ENCODE measurements around the gene CER1.

Gene CER1

GRCh38 chr9:14722391-14723035 lies at the start of gene CER1:
Gene CER1, minus strand, starts transcription at chr9:14722733. Its CDS starts 61 bp downstream, at chr9:14722672.
- Histone ChIP-seq H3K4me3 (ENCODE audit: low read depth, low read length) (peak within 1 kb of the TSS; percentile 53), H3K9me3 (ENCODE audit: control insufficient read depth, insufficient read depth, low read depth, low read length) (no peaks in the 10 kb centered on the region), H3K27me3 (ENCODE audit: control insufficient read depth, insufficient read depth, low read length) (peaks cover 98% of the 10 kb centered on the region), H3K4me1 (ENCODE audit: control insufficient read depth, insufficient read depth, low read length) (peaks cover 23% of the 10 kb centered on the region), H3K27ac (ENCODE audit: low read depth, low read length) (peak within 1 kb of the TSS; percentile 10; the same call in 1 of the 2 replicates), H3K9ac (ENCODE audit: low read length) (peak within 1 kb of the TSS; percentile 63), H3K36me3 (ENCODE audit: control insufficient read depth, insufficient read depth, low read length) (no peaks in the 10 kb centered on the region; the same call in 1 of the 2 replicates)

GRCh38 chr9:14770592-14770991 lies 48.1 kb upstream of the CER1 start:
- Histone ChIP-seq H3K9ac (ENCODE audit: low read length) (no peak overlapping the region), H3K36me3 (ENCODE audit: control insufficient read depth, insufficient read depth, low read length) (no peaks in the 10 kb centered on the region), H3K27ac (ENCODE audit: low read depth, low read length) (no peak overlapping the region), H3K9me3 (ENCODE audit: control insufficient read depth, insufficient read depth, low read depth, low read length) (no peaks in the 10 kb centered on the region), H3K4me3 (ENCODE audit: low read depth, low read length) (no peak overlapping the region), H3K27me3 (ENCODE audit: control insufficient read depth, insufficient read depth, low read length) (no peaks in the 10 kb centered on the region), H3K4me1 (ENCODE audit: control insufficient read depth, insufficient read depth, low read length) (0 out of 2 replicates have a peak, but pooled peaks cover 3% of the 10 kb centered on the region)

- no peaks in the 10 kb centered on the region for H3K36me3 ChIP-seq (ENCODE audit: control insufficient read depth, insufficient read depth, low read length)
- H3K4me3 ChIP-seq (ENCODE audit: low read depth, low read length): no peak overlapping the region
- 0 out of 2 replicates have a peak, but pooled peaks cover 3% of the 10 kb centered on the region for H3K4me1 ChIP-seq (ENCODE audit: control insufficient read depth, insufficient read depth, low read length)
- no peaks in the 10 kb centered on the region for H3K27me3 ChIP-seq (ENCODE audit: control insufficient read depth, insufficient read depth, low read length)
- H3K27ac ChIP-seq (ENCODE audit: low read depth, low read length): no peak overlapping the region
- H3K9me3 ChIP-seq (ENCODE audit: control insufficient read depth, insufficient read depth, low read depth, low read length): no peaks in the 10 kb centered on the region
- no peak overlapping the region for H3K9ac ChIP-seq (ENCODE audit: low read length)
Observed at GRCh38 chr9:14769230-14769571, 46.7 kb upstream of the CER1 start.

GRCh38 chr9:14768405-14769229 lies 46.1 kb upstream of the CER1 start:
- Histone ChIP-seq H3K4me1 (ENCODE audit: control insufficient read depth, insufficient read depth, low read length) (0 out of 2 replicates have a peak, but pooled peaks cover 3% of the 10 kb centered on the region), H3K9ac (ENCODE audit: low read length) (no peak overlapping the region), H3K27ac (ENCODE audit: low read depth, low read length) (no peak overlapping the region), H3K36me3 (ENCODE audit: control insufficient read depth, insufficient read depth, low read length) (no peaks in the 10 kb centered on the region), H3K27me3 (ENCODE audit: control insufficient read depth, insufficient read depth, low read length) (no peaks in the 10 kb centered on the region), H3K9me3 (ENCODE audit: control insufficient read depth, insufficient read depth, low read depth, low read length) (no peaks in the 10 kb centered on the region), H3K4me3 (ENCODE audit: low read depth, low read length) (no peak overlapping the region)

- Histone ChIP-seq H3K9ac (ENCODE audit: low read length) (no peak overlapping the region), H3K36me3 (ENCODE audit: control insufficient read depth, insufficient read depth, low read length) (no peaks in the 10 kb centered on the region), H3K27me3 (ENCODE audit: control insufficient read depth, insufficient read depth, low read length) (no peaks in the 10 kb centered on the region), H3K4me3 (ENCODE audit: low read depth, low read length) (no peak overlapping the region), H3K9me3 (ENCODE audit: control insufficient read depth, insufficient read depth, low read depth, low read length) (no peaks in the 10 kb centered on the region), H3K27ac (ENCODE audit: low read depth, low read length) (no peak overlapping the region), H3K4me1 (ENCODE audit: control insufficient read depth, insufficient read depth, low read length) (0 out of 2 replicates have a peak, but pooled peaks cover 3% of the 10 kb centered on the region)
Observed at GRCh38 chr9:14766299-14766698, 43.8 kb upstream of the CER1 start.

- H3K27me3 ChIP-seq (ENCODE audit: control insufficient read depth, insufficient read depth, low read length): no peaks in the 10 kb centered on the region
- no peak overlapping the region for H3K9ac ChIP-seq (ENCODE audit: low read length)
- H3K27ac ChIP-seq (ENCODE audit: low read depth, low read length): no peak overlapping the region
Observed at GRCh38 chr9:14761584-14761983, 39.1 kb upstream of the CER1 start.

GRCh38 chr9:14760060-14760459 lies 37.5 kb upstream of the CER1 start:
- no peak overlapping the region for H3K4me3 ChIP-seq (ENCODE audit: low read depth, low read length)
- no peaks in the 10 kb centered on the region for H3K4me1 ChIP-seq (ENCODE audit: control insufficient read depth, insufficient read depth, low read length)
- no peaks in the 10 kb centered on the region for H3K9me3 ChIP-seq (ENCODE audit: control insufficient read depth, insufficient read depth, low read depth, low read length)
- no peaks in the 10 kb centered on the region for H3K36me3 ChIP-seq (ENCODE audit: control insufficient read depth, insufficient read depth, low read length)
- H3K9ac ChIP-seq (ENCODE audit: low read length): no peak overlapping the region
- no peaks in the 10 kb centered on the region for H3K27me3 ChIP-seq (ENCODE audit: control insufficient read depth, insufficient read depth, low read length)
- H3K27ac ChIP-seq (ENCODE audit: low read depth, low read length): no peak overlapping the region

More at GRCh38 chr9:14761584-14761983, 39.1 kb upstream of the CER1 start:
- no peaks in the 10 kb centered on the region for H3K4me1 ChIP-seq (ENCODE audit: control insufficient read depth, insufficient read depth, low read length)
- H3K9me3 ChIP-seq (ENCODE audit: control insufficient read depth, insufficient read depth, low read depth, low read length): no peaks in the 10 kb centered on the region
- no peak overlapping the region for H3K4me3 ChIP-seq (ENCODE audit: low read depth, low read length)
- H3K36me3 ChIP-seq (ENCODE audit: control insufficient read depth, insufficient read depth, low read length): no peaks in the 10 kb centered on the region

- H3K27me3 ChIP-seq (ENCODE audit: control insufficient read depth, insufficient read depth, low read length): no peaks in the 10 kb centered on the region
- H3K36me3 ChIP-seq (ENCODE audit: control insufficient read depth, insufficient read depth, low read length): no peaks in the 10 kb centered on the region
- H3K27ac ChIP-seq (ENCODE audit: low read depth, low read length): no peak overlapping the region
- no peak overlapping the region for H3K4me3 ChIP-seq (ENCODE audit: low read depth, low read length)
- H3K9ac ChIP-seq (ENCODE audit: low read length): no peak overlapping the region
- H3K9me3 ChIP-seq (ENCODE audit: control insufficient read depth, insufficient read depth, low read depth, low read length): no peaks in the 10 kb centered on the region
- H3K4me1 ChIP-seq (ENCODE audit: control insufficient read depth, insufficient read depth, low read length): no peaks in the 10 kb centered on the region
Observed at GRCh38 chr9:14756291-14756690, 33.8 kb upstream of the CER1 start.

GRCh38 chr9:14752871-14753270 lies 30.3 kb upstream of the CER1 start:
- Histone ChIP-seq H3K4me1 (ENCODE audit: control insufficient read depth, insufficient read depth, low read length) (peaks cover 12% of the 10 kb centered on the region), H3K27me3 (ENCODE audit: control insufficient read depth, insufficient read depth, low read length) (no peaks in the 10 kb centered on the region), H3K9me3 (ENCODE audit: control insufficient read depth, insufficient read depth, low read depth, low read length) (no peaks in the 10 kb centered on the region), H3K27ac (ENCODE audit: low read depth, low read length) (no peak overlapping the region), H3K36me3 (ENCODE audit: control insufficient read depth, insufficient read depth, low read length) (no peaks in the 10 kb centered on the region), H3K9ac (ENCODE audit: low read length) (no peak overlapping the region), H3K4me3 (ENCODE audit: low read depth, low read length) (no peak overlapping the region)

GRCh38 chr9:14752271-14752670 lies 29.7 kb upstream of the CER1 start:
- Histone ChIP-seq H3K27me3 (ENCODE audit: control insufficient read depth, insufficient read depth, low read length) (no peaks in the 10 kb centered on the region), H3K4me1 (ENCODE audit: control insufficient read depth, insufficient read depth, low read length) (peaks cover 12% of the 10 kb centered on the region), H3K9me3 (ENCODE audit: control insufficient read depth, insufficient read depth, low read depth, low read length) (no peaks in the 10 kb centered on the region), H3K9ac (ENCODE audit: low read length) (no peak overlapping the region), H3K4me3 (ENCODE audit: low read depth, low read length) (no peak overlapping the region), H3K27ac (ENCODE audit: low read depth, low read length) (no peak overlapping the region), H3K36me3 (ENCODE audit: control insufficient read depth, insufficient read depth, low read length) (no peaks in the 10 kb centered on the region)

- Histone ChIP-seq H3K27ac (ENCODE audit: low read depth, low read length) (no peak overlapping the region), H3K27me3 (ENCODE audit: control insufficient read depth, insufficient read depth, low read length) (no peaks in the 10 kb centered on the region), H3K9me3 (ENCODE audit: control insufficient read depth, insufficient read depth, low read depth, low read length) (no peaks in the 10 kb centered on the region), H3K9ac (ENCODE audit: low read length) (no peak overlapping the region), H3K4me1 (ENCODE audit: control insufficient read depth, insufficient read depth, low read length) (peaks cover 17% of the 10 kb centered on the region), H3K36me3 (ENCODE audit: control insufficient read depth, insufficient read depth, low read length) (no peaks in the 10 kb centered on the region), H3K4me3 (ENCODE audit: low read depth, low read length) (no peak overlapping the region)
Observed at GRCh38 chr9:14750821-14751220, 28.3 kb upstream of the CER1 start.

Data from HUES6 (cell line).